Neural cell (in vitro differentiated cells): ENCODE data around the gene FSIP2. TPM values are rescaled to one million over a fixed set of nuclear protein-coding genes. Genes with fewer than 3 reads are reported as not detected.

Experiments used
- H2AFZ ChIP-seq: fragments of 200-600, 300-800 bp; sonication (generic), shearing (Covaris generic); 2 replicates; pipeline ENCODE4 v1.6.0; 2014; ENCODE audit warnings: low read depth, mild to moderate bottlenecking, antibody characterized with exemption, low read length, moderate library complexity
- H3F3A ChIP-seq: fragments of 200-600 bp; shearing (Covaris generic); 2 replicates; pipeline ENCODE4 v1.6.1; 2016; ENCODE audit warnings: mild to moderate bottlenecking, moderate library complexity, mixed read lengths, antibody characterized with exemption, low read length; ENCODE audit not compliant: insufficient read depth, poor library complexity, severe bottlenecking
- H3K27ac ChIP-seq: fragments of 200-600, 300-800 bp; sonication (generic), shearing (Covaris generic); 2 replicates; pipeline ENCODE4 v1.5.1; 2014; ENCODE audit warnings: mild to moderate bottlenecking, low read length, moderate library complexity
- H3K27me3 ChIP-seq: fragments of 300-800, 200-600 bp; sonication (generic), shearing (Covaris generic); 2 replicates; pipeline ENCODE4 v1.6.0; 2014; ENCODE audit warnings: mild to moderate bottlenecking, low read depth, low read length, moderate library complexity; ENCODE audit not compliant: insufficient read depth
- H3K36me3 ChIP-seq: fragments of 300-800, 200-600 bp; sonication (generic), shearing (Covaris generic); 2 replicates; pipeline ENCODE4 v1.5.1; 2014; ENCODE audit warnings: mild to moderate bottlenecking, antibody characterized with exemption, low read length, moderate library complexity; ENCODE audit not compliant: insufficient read depth
- H3K4me2 ChIP-seq: fragments of 300-800, 200-600 bp; sonication (generic), shearing (Covaris generic); 2 replicates; pipeline ENCODE4 v1.6.0; 2014; ENCODE audit warnings: mild to moderate bottlenecking, low read length
- H3K4me3 ChIP-seq: fragments of 300-800, 200-600 bp; sonication (generic), shearing (Covaris generic); 2 replicates; pipeline ENCODE4 v1.5.1; 2014; ENCODE audit warnings: mild to moderate bottlenecking, low read length, moderate library complexity
- H3K79me2 ChIP-seq: fragments of 200-600 bp; shearing (Covaris generic); replicated peaks from 2 replicates; pipeline ENCODE4 v1.6.0; 2014; ENCODE audit warnings: mild to moderate bottlenecking, low read length, moderate library complexity; ENCODE audit not compliant: insufficient read depth
- H3K9ac ChIP-seq: fragments of 300-800, 200-600 bp; sonication (generic), shearing (Covaris generic); 2 replicates; pipeline ENCODE4 v1.6.1; 2016; ENCODE audit warnings: mild to moderate bottlenecking, low read length, mixed read lengths
- H3K9me2 ChIP-seq: fragments of 200-600 bp; shearing (Covaris generic); 2 replicates; pipeline ENCODE4 v1.6.1; 2016; ENCODE audit warnings: mild to moderate bottlenecking, low read length, mixed read lengths; ENCODE audit not compliant: insufficient read depth
- H3K9me3 ChIP-seq: fragments of 200-600, 300-800 bp; sonication (generic), shearing (Covaris generic); 2 replicates; pipeline ENCODE4 v1.6.1; 2016; ENCODE audit warnings: mild to moderate bottlenecking, mixed run types, low read length, moderate library complexity, mixed read lengths
- H4K20me1 ChIP-seq: fragments of 200-600 bp; shearing (Covaris generic); 2 replicates; pipeline ENCODE4 v1.6.1; 2016; ENCODE audit warnings: mild to moderate bottlenecking, mixed run types; ENCODE audit not compliant: insufficient read depth
- EP300 ChIP-seq: fragments of 450-650 bp; conservative IDR thresholded peaks from 2 replicates; pipeline ENCODE4 v1.6.1; 2014; ENCODE audit warnings: antibody characterized with exemption, mild to moderate bottlenecking, moderate library complexity; ENCODE audit not compliant: poor library complexity, severe bottlenecking
- EZH2 ChIP-seq: fragments of 200-600, 300-800 bp; shearing (Covaris generic), sonication (generic); IDR thresholded peaks from 2 replicates; pipeline ENCODE4 v1.6.1; 2014; ENCODE audit warnings: antibody characterized with exemption, low read length, borderline replicate concordance, mild to moderate bottlenecking; ENCODE audit not compliant: insufficient read depth, poor library complexity, severe bottlenecking
- MXI1 ChIP-seq: fragments of 450-650 bp; conservative IDR thresholded peaks from 2 replicates; pipeline ENCODE4 v1.6.1; 2014; ENCODE audit warnings: antibody characterized with exemption, mild to moderate bottlenecking; ENCODE audit not compliant: poor library complexity, severe bottlenecking
- POLR2AphosphoS5 ChIP-seq: IDR thresholded peaks from 2 replicates; pipeline ENCODE4 v1.6.1; 2012
- RAD21 ChIP-seq: fragments of 450-650 bp; conservative IDR thresholded peaks from 2 replicates; pipeline ENCODE4 v1.6.1; 2014; ENCODE audit warnings: antibody characterized with exemption, mild to moderate bottlenecking, moderate library complexity
- SMC3 ChIP-seq: fragments of 450-650 bp; conservative IDR thresholded peaks from 2 replicates; pipeline ENCODE4 v1.6.1; 2014; ENCODE audit warnings: antibody characterized with exemption, mild to moderate bottlenecking, moderate library complexity; ENCODE audit not compliant: poor library complexity
- TAF1 ChIP-seq: IDR thresholded peaks from 2 replicates; pipeline ENCODE4 v1.6.1; 2012; ENCODE audit warnings: low read depth
- polyA plus RNA-seq: library from polyadenylated mRNA; depleted of rRNA; stranded (reverse); fragments of >200 nt; gene quantifications from 2 replicates; pipeline ENCODE4 v1.2.3, GENCODE V29; 2014
- TF ChIP-seq, protein P1 (sequence below): IDR thresholded peaks from 2 replicates; pipeline ENCODE4 v1.6.1; 2012; ENCODE audit warnings: borderline replicate concordance
- TF ChIP-seq, protein P2 (sequence below): fragments of 450-650 bp; IDR thresholded peaks from 2 replicates; pipeline ENCODE4 v1.5.1; 2014; ENCODE audit warnings: antibody characterized with exemption, mild to moderate bottlenecking, moderate library complexity; ENCODE audit not compliant: poor library complexity, severe bottlenecking

The FSIP2 gene
- polyA plus RNA-seq, 1 donor from 2014 or later: 11.0 TPM

DNA sequence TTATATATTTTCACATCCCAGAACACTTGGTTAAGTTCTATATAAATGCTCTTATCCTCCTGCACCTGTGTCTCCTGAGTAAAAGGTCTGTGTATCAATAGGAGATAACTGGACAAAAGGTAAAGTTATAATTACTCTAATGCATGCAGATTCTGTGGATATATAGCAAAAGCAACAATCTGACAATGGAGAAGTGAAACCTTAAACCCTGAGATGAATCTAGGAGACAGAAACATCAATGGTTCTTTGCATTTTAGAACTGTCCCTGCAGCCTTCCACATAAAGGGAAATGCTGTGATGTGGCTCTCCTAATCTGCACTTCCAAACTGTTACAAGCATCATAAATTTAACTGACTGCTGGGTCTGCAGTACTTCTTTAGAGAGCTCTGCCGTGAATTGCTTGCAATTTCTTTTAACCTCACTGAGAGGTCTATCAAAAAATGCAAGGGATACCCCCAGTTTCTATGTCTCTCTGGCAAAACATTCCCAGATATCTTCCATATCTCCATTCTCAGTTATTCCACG lies 42.8 kb upstream of the FSIP2 start:
- Histone ChIP-seq H3K9me2 (no peaks in the 10 kb centered on the region), H3K27ac (no peak overlapping the region), H3K27me3 (no peaks in the 10 kb centered on the region), H3K9me3 (no peaks in the 10 kb centered on the region), H3K4me3 (no peak overlapping the region), H3F3A (no peaks in the 10 kb centered on the region), H2AFZ (no peak overlapping the region), H3K79me2 (no peaks in the 10 kb centered on the region), H4K20me1 (no peaks in the 10 kb centered on the region), H3K4me2 (no peak overlapping the region), H3K36me3 (no peaks in the 10 kb centered on the region), H3K9ac (no peak overlapping the region)
- TF ChIP-seq MXI1 (no peak), TAF1 (no peak), POLR2AphosphoS5 (no peak), EZH2 (no peak), SMC3 (no peak), RAD21 (no peak), EP300 (no peak)
- TF ChIP-seq, protein P1, sequence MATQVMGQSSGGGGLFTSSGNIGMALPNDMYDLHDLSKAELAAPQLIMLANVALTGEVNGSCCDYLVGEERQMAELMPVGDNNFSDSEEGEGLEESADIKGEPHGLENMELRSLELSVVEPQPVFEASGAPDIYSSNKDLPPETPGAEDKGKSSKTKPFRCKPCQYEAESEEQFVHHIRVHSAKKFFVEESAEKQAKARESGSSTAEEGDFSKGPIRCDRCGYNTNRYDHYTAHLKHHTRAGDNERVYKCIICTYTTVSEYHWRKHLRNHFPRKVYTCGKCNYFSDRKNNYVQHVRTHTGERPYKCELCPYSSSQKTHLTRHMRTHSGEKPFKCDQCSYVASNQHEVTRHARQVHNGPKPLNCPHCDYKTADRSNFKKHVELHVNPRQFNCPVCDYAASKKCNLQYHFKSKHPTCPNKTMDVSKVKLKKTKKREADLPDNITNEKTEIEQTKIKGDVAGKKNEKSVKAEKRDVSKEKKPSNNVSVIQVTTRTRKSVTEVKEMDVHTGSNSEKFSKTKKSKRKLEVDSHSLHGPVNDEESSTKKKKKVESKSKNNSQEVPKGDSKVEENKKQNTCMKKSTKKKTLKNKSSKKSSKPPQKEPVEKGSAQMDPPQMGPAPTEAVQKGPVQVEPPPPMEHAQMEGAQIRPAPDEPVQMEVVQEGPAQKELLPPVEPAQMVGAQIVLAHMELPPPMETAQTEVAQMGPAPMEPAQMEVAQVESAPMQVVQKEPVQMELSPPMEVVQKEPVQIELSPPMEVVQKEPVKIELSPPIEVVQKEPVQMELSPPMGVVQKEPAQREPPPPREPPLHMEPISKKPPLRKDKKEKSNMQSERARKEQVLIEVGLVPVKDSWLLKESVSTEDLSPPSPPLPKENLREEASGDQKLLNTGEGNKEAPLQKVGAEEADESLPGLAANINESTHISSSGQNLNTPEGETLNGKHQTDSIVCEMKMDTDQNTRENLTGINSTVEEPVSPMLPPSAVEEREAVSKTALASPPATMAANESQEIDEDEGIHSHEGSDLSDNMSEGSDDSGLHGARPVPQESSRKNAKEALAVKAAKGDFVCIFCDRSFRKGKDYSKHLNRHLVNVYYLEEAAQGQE: no peak
- TF ChIP-seq, protein P2, sequence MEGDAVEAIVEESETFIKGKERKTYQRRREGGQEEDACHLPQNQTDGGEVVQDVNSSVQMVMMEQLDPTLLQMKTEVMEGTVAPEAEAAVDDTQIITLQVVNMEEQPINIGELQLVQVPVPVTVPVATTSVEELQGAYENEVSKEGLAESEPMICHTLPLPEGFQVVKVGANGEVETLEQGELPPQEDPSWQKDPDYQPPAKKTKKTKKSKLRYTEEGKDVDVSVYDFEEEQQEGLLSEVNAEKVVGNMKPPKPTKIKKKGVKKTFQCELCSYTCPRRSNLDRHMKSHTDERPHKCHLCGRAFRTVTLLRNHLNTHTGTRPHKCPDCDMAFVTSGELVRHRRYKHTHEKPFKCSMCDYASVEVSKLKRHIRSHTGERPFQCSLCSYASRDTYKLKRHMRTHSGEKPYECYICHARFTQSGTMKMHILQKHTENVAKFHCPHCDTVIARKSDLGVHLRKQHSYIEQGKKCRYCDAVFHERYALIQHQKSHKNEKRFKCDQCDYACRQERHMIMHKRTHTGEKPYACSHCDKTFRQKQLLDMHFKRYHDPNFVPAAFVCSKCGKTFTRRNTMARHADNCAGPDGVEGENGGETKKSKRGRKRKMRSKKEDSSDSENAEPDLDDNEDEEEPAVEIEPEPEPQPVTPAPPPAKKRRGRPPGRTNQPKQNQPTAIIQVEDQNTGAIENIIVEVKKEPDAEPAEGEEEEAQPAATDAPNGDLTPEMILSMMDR: no peak

DNA sequence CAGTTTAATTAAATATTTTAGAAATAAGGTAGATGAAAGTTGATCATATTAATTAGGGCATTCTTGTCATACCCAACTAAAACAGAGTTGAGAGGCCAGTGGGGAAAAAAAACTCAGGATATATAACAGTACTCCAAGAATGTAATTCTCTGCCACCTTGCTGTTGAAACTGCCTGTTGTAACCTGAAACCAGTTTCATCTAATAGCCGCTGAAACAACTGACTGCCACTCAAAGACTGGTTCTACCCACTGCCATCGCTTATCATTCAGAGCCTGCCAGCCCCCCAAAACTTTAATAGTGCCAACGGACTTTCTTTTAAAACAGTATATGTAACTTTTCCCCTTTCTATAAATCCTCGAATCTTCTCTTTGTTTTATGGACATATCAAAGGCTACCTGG lies 37.7 kb upstream of the FSIP2 start:
- Histone ChIP-seq H3K4me3 (no peak overlapping the region), H3K9me3 (no peaks in the 10 kb centered on the region), H4K20me1 (no peaks in the 10 kb centered on the region), H2AFZ (no peak overlapping the region), H3F3A (no peaks in the 10 kb centered on the region), H3K27ac (no peak overlapping the region), H3K79me2 (no peaks in the 10 kb centered on the region), H3K9ac (no peak overlapping the region), H3K4me2 (no peak overlapping the region), H3K36me3 (no peaks in the 10 kb centered on the region), H3K9me2 (no peaks in the 10 kb centered on the region), H3K27me3 (no peaks in the 10 kb centered on the region)
- TF ChIP-seq RAD21 (no peak), MXI1 (no peak), EZH2 (no peak), EP300 (no peak), POLR2AphosphoS5 (no peak), SMC3 (no peak)
- TF ChIP-seq, protein P1: no peak
